Dermis microvascular lymphatic vessel endothelial cell (primary cell): Measurements from ENCODE around the gene RBM15B. TPM values are rescaled to one million over a fixed set of nuclear protein-coding genes. Genes with fewer than 3 reads are reported as not detected.
"Not testable (repeated sequence)": the region's sequence is repeated elsewhere in the genome, so short reads cannot be mapped to it uniquely, and the experiment has no call there.

Experiments
- DNase-seq, 2 donors: peaks; one replicate each; pipeline versions ENCODE4 v3.0.0 to v3.0.0-alpha.2; 2010; ENCODE audit warnings: low read depth in 2 of 2
- total RNA-seq: library from RNA; depleted of rRNA; stranded (reverse); fragments of >200 nt; gene quantifications from 2 replicates; pipeline ENCODE4 v1.2.1, GENCODE V29; 2014

Gene RBM15B, protein sequence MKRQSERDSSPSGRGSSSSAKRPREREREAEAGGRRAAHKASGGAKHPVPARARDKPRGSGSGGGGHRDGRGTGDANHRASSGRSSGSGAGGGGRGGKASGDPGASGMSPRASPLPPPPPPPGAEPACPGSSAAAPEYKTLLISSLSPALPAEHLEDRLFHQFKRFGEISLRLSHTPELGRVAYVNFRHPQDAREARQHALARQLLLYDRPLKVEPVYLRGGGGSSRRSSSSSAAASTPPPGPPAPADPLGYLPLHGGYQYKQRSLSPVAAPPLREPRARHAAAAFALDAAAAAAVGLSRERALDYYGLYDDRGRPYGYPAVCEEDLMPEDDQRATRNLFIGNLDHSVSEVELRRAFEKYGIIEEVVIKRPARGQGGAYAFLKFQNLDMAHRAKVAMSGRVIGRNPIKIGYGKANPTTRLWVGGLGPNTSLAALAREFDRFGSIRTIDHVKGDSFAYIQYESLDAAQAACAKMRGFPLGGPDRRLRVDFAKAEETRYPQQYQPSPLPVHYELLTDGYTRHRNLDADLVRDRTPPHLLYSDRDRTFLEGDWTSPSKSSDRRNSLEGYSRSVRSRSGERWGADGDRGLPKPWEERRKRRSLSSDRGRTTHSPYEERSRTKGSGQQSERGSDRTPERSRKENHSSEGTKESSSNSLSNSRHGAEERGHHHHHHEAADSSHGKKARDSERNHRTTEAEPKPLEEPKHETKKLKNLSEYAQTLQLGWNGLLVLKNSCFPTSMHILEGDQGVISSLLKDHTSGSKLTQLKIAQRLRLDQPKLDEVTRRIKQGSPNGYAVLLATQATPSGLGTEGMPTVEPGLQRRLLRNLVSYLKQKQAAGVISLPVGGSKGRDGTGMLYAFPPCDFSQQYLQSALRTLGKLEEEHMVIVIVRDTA
- total RNA-seq: 27.2 and 38.3 TPM in 2 replicates

- peak; percentile 90 to 96 for DNase-seq
Observed at GRCh38 chr3:51391075-51391565, at the start of gene RBM15B. TSS of gene RBM15B (plus strand) at chr3:51391285. CDS start at chr3:51391400, 115 bp downstream.

DNA sequence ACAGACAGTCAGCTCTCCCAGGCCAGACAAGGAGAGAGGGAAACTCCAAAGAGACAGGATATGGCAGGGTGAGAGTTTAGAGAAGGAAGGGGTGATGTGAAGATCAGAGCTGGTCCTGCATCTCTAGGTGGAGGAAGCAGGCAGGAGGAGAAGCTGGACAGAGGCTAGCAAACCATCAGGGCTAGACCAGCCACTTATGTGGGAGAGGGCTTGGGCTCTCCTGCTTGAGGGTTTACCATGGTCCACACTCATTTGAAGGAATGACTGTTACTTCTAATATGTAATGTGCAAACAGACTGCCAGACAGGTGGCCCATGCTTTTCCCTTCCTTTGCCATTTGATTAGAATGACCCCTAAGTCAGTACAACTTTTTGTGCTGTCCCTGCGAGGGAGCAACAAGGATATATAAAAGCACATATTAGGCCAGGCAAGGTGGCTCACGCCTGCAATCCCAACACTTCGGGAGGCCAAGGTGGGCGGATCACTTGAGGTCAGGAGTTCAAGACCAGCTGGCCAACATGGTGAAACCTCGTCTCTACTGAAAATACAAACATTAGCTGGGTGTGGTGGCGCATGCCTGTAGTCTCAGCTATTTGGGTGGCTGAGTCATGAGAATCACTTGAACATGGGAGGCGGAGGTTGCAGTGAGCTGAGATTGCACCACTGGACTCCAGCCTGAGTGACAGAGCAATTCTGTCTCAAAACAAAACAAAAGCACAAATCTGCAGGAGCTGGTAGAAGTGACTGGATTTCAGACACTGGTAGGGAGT, 47.0 kb upstream of the RBM15B start:
- no peak for DNase-seq

DNA sequence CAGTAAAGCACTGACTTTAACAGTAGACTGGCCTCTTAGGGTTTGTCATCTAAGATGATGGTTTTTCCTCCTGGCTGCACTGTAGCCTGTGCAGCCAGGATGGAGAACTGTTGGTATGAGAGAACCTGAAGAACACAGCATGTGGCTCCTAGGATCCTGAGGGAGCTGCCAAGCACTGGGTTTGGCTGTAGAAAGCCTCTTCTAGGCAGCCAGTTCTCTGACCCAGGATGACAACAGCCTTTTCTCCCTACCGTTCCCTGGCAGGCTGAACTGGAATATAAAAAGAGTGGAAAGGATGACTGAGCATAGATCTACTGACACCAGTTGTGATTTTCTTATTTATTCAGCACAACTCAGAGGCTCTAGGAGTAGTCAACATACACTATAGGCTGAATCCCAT, 40.3 kb upstream of the RBM15B start:
- no peak for DNase-seq

DNA sequence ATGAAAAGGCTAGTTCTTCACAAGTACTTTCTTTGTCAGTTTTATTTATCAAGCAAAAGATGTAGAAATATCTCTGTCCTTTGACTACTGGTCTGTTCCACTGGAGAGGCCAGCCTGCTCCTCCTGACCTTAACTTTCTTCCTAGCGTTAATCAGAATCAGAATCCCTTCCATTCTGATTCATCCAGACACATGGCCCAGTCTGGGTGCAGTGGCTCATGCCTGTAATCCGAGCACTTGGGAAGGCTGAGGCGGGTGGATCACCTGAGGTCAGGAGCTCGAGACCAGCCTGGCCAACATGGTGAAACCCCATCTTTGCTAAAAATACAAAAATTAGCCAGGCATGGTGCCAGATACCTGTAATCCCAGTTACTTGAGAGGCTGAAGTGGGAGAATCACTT, 38.0 kb upstream of the RBM15B start:
- no peak for DNase-seq

GRCh38 chr3:51353691-51354090, 37.4 kb upstream of the RBM15B start:
- no peak for DNase-seq

GRCh38 chr3:51354172-51354571, 36.9 kb upstream of the RBM15B start:
- DNase-seq: no peak

GRCh38 chr3:51354731-51355615, 36.1 kb upstream of the RBM15B start:
- DNase-seq: no peak

GRCh38 chr3:51355891-51356578, 35.0 kb upstream of the RBM15B start:
- no peak for DNase-seq

GRCh38 chr3:51357856-51358255, 33.2 kb upstream of the RBM15B start:
- no peak for DNase-seq

- no peak for DNase-seq
Observed at GRCh38 chr3:51358981-51359380, 32.1 kb upstream of the RBM15B start.

- DNase-seq: no peak
Observed at GRCh38 chr3:51360806-51361205, 30.3 kb upstream of the RBM15B start.

DNA sequence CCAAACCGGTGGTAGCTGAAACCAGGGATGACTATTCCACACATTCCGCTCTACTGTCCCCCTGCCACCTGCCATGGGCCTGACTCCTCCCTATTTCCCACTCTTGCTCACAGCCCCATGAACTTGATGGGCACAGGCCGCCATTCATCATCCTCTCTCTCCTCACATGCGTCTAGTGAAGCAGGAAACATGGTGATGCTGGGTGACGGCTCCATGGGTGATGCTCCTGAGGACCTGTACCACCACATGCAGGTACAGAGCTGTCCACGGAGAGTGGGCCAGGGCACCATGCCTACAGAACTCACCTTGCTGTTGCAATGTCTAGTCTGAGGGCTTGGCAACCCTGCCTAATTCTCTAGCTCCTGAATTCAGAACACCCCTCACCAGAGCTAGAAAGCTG, 29.3 kb upstream of the RBM15B start:
- no peak for DNase-seq

- DNase-seq: no peak
Observed at GRCh38 chr3:51362476-51362875, 28.6 kb upstream of the RBM15B start.

DNA sequence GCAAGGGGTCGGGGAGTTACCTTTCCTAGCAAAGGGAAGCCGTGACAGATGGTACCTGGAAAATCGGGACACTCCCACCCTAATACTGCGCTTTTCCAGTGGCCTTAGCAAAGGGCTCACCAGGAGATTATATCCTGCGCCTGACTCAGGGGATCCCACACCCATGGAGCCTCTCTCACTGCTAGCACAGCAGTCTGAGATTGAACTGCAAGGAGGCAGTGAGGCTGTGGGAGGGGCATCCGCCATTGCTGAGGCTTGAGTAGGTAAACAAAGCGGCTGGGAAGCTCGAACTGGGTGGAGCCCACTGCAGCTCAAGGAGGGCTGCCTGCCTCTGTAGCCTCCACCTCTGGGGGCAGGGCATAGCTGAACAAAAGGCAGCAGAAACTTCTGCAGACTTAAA, 22.8 kb upstream of the RBM15B start:
- not testable (repeated sequence) for DNase-seq

GRCh38 chr3:51371943-51372557, 19.0 kb upstream of the RBM15B start:
- DNase-seq: peak; percentile 64 to 75

GRCh38 chr3:51373658-51374421, 17.2 kb upstream of the RBM15B start:
- DNase-seq: no peak

- DNase-seq: no peak
Observed at GRCh38 chr3:51374456-51374855, 16.6 kb upstream of the RBM15B start.

DNA sequence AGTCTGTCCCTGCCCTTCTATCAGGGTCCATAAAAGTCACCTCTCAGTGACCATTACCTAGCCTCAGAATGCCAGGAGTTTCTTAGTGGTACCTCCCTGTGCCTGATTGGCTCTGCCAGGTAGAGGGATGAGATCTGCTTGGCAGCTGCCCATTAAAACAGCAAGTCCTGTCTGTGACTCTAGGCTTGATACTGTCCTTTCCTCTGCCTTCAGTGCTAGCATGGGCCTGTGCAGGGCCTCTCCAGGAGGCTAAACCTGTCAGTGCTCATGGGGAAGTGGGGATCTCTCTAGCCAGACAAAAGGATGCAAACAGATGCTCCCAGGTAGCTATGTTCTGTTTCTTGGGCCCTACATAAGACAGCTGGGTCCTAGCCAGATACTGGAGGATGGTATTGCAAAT, 15.9 kb upstream of the RBM15B start:
- no peak for DNase-seq

DNA sequence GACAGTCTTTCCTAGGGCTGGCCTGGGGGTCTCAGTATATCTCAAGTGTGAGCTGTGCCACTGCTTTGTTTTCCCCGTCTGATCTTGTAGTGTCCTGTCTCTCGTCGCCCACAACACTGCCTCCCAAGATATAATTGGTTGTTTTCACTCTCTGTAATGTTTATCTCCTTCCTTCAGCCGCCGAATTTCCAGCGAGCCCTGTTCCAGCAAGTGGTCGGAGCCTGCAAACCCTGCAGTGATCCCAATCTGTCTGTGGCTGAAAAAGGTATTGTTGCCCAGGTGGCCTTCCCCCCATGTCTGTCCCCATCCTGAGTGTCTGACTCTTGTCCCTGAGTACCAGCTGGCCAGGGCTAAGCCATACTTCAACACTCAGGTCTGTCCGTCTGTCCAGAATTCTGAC, 15.5 kb upstream of the RBM15B start:
- DNase-seq: no peak
